K562 (cell line): Measurements from ENCODE around the gene PLCB1. TPM values are rescaled to one million over a fixed set of nuclear protein-coding genes. Genes with fewer than 3 reads are reported as not detected.

Experiments used
- MGA ChIP-seq: fragments of 450-650 bp; IDR thresholded peaks from 2 replicates; pipeline ENCODE4 v1.6.1; 2016; ENCODE audit warnings: mild to moderate bottlenecking, moderate library complexity
- POLR2B ChIP-seq: fragments of 450-650 bp; IDR thresholded peaks from 2 replicates; pipeline ENCODE4 v1.6.1; 2018; ENCODE audit warnings: low read depth; ENCODE audit not compliant: partially characterized antibody
- RHOXF2B ChIP-seq: fragments of 250-450 bp; sonication (Bioruptor Pico); conservative IDR thresholded peaks from 2 replicates; pipeline ENCODE4 v1.5.1; 2021
- polyA plus RNA-seq, 8 experiments: library from polyadenylated mRNA; depleted of rRNA in 4 of 8; stranded (reverse) in 5 of 8; unstranded in 3 of 8; fragments of >200 nt; fragmentation: Nextera tagmentation in 2 of 8; fragmentation: Illumina TruSeq in 1 of 8; extraction: Ambion mirVana in 2 of 8; extraction: Trizol in 1 of 8; gene quantifications; 2 replicates each; pipeline versions ENCODE4 v1.2.1 to v1.2.3, GENCODE V29; 2011 to 2014; ENCODE audit warnings: inconsistent platforms in 1 of 8, missing spikeins in 1 of 8
- total RNA-seq, 7 experiments: library from RNA; depleted of rRNA in 6 of 7; stranded (reverse); fragments of >200 nt in 6 of 7; fragmentation: Illumina TruSeq in 2 of 7; extraction: Trizol in 2 of 7; gene quantifications; 2 replicates each; pipeline versions ENCODE4 v1.2.1 to v1.2.3, GENCODE V29; 2011 to 2021; ENCODE audit warnings: low replicate concordance in 1 of 7

Gene PLCB1
- total and polyA plus RNA-seq, 9 of the 15 experiments (the other 6 are each of a cell fraction or from before 2014, with no cell fraction given), result 0.34 to 3.1 (median 1.3) TPM

GRCh38 chr20:8842525-8842924, 710.5 kb downstream of the PLCB1 start (continued):
- no peak for TF ChIP-seq MGA
- TF ChIP-seq POLR2B, result no peak
- TF ChIP-seq RHOXF2B, result no peak
